K562 (cell line): ENCODE results near the gene PPP1R3E. TPM values are rescaled to one million over a fixed set of nuclear protein-coding genes. Genes with fewer than 3 reads are reported as not detected.

Experiments used
- ARID1B ChIP-seq: fragments of 450-650 bp; IDR thresholded peaks from 2 replicates; pipeline ENCODE4 v1.6.1; 2016; ENCODE audit warnings: antibody characterized with exemption, mild to moderate bottlenecking, inconsistent platforms
- CEBPB ChIP-seq: fragments of 450-650 bp; IDR thresholded peaks from 2 replicates; pipeline ENCODE4 v1.6.1; 2016; ENCODE audit warnings: missing genetic modification characterization, missing compliant biosample characterization
- CREM ChIP-seq: IDR thresholded peaks from 2 replicates; pipeline ENCODE4 v1.6.1; 2014; ENCODE audit warnings: antibody characterized with exemption, low read depth
- ELF2 ChIP-seq: fragments of 250-450 bp; sonication (Bioruptor Pico); IDR thresholded peaks from 2 replicates; pipeline ENCODE4 v1.5.0; 2021; ENCODE audit warnings: mild to moderate bottlenecking
- ESRRA ChIP-seq: fragments of 450-650 bp; IDR thresholded peaks from 2 replicates; pipeline ENCODE4 v1.6.1; 2014; ENCODE audit warnings: low read depth, mild to moderate bottlenecking, moderate library complexity, borderline replicate concordance
- FOXM1 ChIP-seq, 2 experiments: fragments of 450-650 bp in 1 of 2; sonication (generic) in 1 of 2; formaldehyde crosslinking in 1 of 2; IDR thresholded peaks; 2 replicates each; pipeline versions ENCODE4 v1.6.1 to v1.9.0; 2017 to 2022; ENCODE audit warnings: low read depth in 2 of 2, mild to moderate bottlenecking in 2 of 2, missing genetic modification reagents in 1 of 2, moderate library complexity in 1 of 2
- NCOA1 ChIP-seq: fragments of 450-650 bp; IDR thresholded peaks from 2 replicates; pipeline ENCODE4 v1.6.1; 2016; ENCODE audit warnings: low read depth
- PCBP1 ChIP-seq: fragments of 200-400 bp; formaldehyde crosslinking; IDR thresholded peaks from 2 replicates; pipeline ENCODE4 v1.6.1; 2018; ENCODE audit warnings: mild to moderate bottlenecking, low read depth, low read length; ENCODE audit not compliant: poor library complexity, severe bottlenecking
- TCF15 ChIP-seq: fragments of 250-450 bp; sonication (Bioruptor Pico); IDR thresholded peaks from 2 replicates; pipeline ENCODE4 v1.8.0; 2022; ENCODE audit warnings: moderate library complexity, mild to moderate bottlenecking, inconsistent platforms
- ZNF174 ChIP-seq: fragments of 250-450 bp; sonication (Bioruptor Pico); IDR thresholded peaks from 2 replicates; pipeline ENCODE4 v1.4.0; 2020; ENCODE audit warnings: mild to moderate bottlenecking
- ZNF24 ChIP-seq: fragments of 450-650 bp; IDR thresholded peaks from 2 replicates; pipeline ENCODE4 v1.6.1; 2016
- ZNF551 ChIP-seq: fragments of 250-450 bp; sonication (Bioruptor Pico); IDR thresholded peaks from 2 replicates; pipeline ENCODE4 v1.5.0; 2021; ENCODE audit warnings: mild to moderate bottlenecking, moderate library complexity
- ZNF655 ChIP-seq: fragments of 250-450 bp; sonication (Bioruptor Pico); IDR thresholded peaks from 2 replicates; pipeline ENCODE4 v1.5.0; 2021
- ZNF764 ChIP-seq: fragments of 250-450 bp; sonication (Bioruptor Pico); IDR thresholded peaks from 2 replicates; pipeline ENCODE4 v1.4.0; 2020; ENCODE audit warnings: low read depth, mild to moderate bottlenecking, moderate library complexity
- polyA plus RNA-seq, 8 experiments: library from polyadenylated mRNA; depleted of rRNA in 4 of 8; stranded (reverse) in 5 of 8; unstranded in 3 of 8; fragments of >200 nt; fragmentation: Nextera tagmentation in 2 of 8; fragmentation: Illumina TruSeq in 1 of 8; extraction: Ambion mirVana in 2 of 8; extraction: Trizol in 1 of 8; gene quantifications; 2 replicates each; pipeline versions ENCODE4 v1.2.1 to v1.2.3, GENCODE V29; 2011 to 2014; ENCODE audit warnings: inconsistent platforms in 1 of 8, missing spikeins in 1 of 8
- total RNA-seq, 7 experiments: library from RNA; depleted of rRNA in 6 of 7; stranded (reverse); fragments of >200 nt in 6 of 7; fragmentation: Illumina TruSeq in 2 of 7; extraction: Trizol in 2 of 7; gene quantifications; 2 replicates each; pipeline versions ENCODE4 v1.2.1 to v1.2.3, GENCODE V29; 2011 to 2021; ENCODE audit warnings: low replicate concordance in 1 of 7
- TF ChIP-seq, protein P1 (sequence below), 2 experiments: IDR thresholded peaks in 1 of 2; conservative IDR thresholded peaks in 1 of 2; 2 replicates each; pipeline ENCODE4 v1.6.1; 2016; ENCODE audit warnings: low read depth in 2 of 2, mild to moderate bottlenecking in 1 of 2, missing compliant biosample characterization in 1 of 2, missing genetic modification characterization in 1 of 2, moderate library complexity in 1 of 2
- TF ChIP-seq, protein P2 (sequence below): fragments of 450-650 bp; IDR thresholded peaks from 2 replicates; pipeline ENCODE4 v1.6.1; 2016; ENCODE audit warnings: missing biosample characterization, missing genetic modification characterization
- TF ChIP-seq, protein P3 (sequence below): fragments of 450-650 bp; conservative IDR thresholded peaks from 2 replicates; pipeline ENCODE4 v1.6.1; 2016; ENCODE audit warnings: missing genetic modification characterization, low read depth, mild to moderate bottlenecking, control low read depth, missing compliant biosample characterization
- TF ChIP-seq, protein P4 (sequence below): fragments of 250-450 bp; sonication (Bioruptor Pico); IDR thresholded peaks from 2 replicates; pipeline ENCODE4 v1.4.0; 2020; ENCODE audit warnings: mild to moderate bottlenecking

The PPP1R3E gene
- total and polyA plus RNA-seq, 9 of the 15 experiments (the other 6 are each of a cell fraction or from before 2014, with no cell fraction given) = 3.2 to 18.4 (median 7.6) TPM

DNA sequence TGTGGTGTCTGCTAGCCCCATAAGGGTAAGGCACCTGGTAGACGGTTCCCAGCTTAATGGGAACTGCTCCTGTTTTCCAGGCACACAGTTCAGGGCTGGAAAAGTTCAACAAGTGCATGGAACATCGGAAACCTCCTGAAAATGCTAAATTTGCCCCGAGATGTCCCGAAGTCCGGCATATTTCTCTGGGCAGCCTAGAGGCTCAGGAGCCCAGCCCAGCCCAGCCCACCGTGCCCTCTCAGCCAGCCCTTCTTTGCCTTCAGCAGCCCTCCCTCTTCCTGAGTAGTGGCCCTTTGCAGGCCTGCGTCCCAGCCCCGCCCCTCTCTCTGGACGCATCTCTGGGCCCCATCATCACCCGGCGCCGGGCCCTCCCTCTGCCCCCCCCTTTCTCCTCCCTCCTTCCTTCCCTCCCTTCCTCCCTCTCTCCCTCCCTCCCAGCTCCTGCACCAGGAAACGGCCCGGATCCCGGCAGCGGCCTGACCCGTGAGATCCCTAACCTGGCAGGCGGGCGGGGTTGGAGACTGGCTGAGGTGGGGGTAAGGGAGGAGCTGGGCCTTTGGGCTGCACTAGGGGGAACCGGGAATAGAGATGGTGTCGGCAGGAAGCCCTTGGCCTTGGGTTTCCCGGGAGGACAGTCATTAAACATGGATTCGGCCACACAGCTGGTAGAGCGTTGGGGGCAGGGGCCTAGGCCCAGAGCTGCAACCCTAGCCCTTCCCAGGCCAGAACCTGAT is 3.9 kb upstream of the PPP1R3E start, which contains the start of gene BCL2L2 (continued):
- TF ChIP-seq, protein P1, sequence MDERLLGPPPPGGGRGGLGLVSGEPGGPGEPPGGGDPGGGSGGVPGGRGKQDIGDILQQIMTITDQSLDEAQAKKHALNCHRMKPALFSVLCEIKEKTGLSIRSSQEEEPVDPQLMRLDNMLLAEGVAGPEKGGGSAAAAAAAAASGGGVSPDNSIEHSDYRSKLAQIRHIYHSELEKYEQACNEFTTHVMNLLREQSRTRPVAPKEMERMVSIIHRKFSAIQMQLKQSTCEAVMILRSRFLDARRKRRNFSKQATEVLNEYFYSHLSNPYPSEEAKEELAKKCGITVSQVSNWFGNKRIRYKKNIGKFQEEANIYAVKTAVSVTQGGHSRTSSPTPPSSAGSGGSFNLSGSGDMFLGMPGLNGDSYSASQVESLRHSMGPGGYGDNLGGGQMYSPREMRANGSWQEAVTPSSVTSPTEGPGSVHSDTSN (CRISPR knock-in tag; IDR thresholded peaks at IDR 0.05; ENCODE audit: low read depth) = no peak
- TF ChIP-seq, protein P1 (tag; conservative IDR thresholded peaks at IDR 0.05; ENCODE audit: low read depth) = no peak
- TF ChIP-seq ZNF655 (CRISPR knock-in tag) (no peak), ARID1B (peak; percentile 43), ZNF764 (no peak), ZNF551 (no peak), NCOA1 (no peak), ELF2 (CRISPR knock-in tag) (peak; percentile 84), CEBPB (no peak), PCBP1 (peak; percentile 97), ZNF174 (CRISPR knock-in tag) (no peak), ZNF24 (no peak), TCF15 (CRISPR knock-in tag) (no peak), FOXM1 (IDR thresholded peaks at IDR 0.05; ENCODE audit: low read depth) (no peak), FOXM1 (CRISPR knock-in tag; IDR thresholded peaks at IDR 0.05; ENCODE audit: low read depth) (no peak), CREM (peak; percentile 100), ESRRA (no peak; the same call in 1 of the 2 replicates)
- TF ChIP-seq, protein P2, sequence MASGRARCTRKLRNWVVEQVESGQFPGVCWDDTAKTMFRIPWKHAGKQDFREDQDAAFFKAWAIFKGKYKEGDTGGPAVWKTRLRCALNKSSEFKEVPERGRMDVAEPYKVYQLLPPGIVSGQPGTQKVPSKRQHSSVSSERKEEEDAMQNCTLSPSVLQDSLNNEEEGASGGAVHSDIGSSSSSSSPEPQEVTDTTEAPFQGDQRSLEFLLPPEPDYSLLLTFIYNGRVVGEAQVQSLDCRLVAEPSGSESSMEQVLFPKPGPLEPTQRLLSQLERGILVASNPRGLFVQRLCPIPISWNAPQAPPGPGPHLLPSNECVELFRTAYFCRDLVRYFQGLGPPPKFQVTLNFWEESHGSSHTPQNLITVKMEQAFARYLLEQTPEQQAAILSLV (tag) = no peak
- TF ChIP-seq, protein P3, sequence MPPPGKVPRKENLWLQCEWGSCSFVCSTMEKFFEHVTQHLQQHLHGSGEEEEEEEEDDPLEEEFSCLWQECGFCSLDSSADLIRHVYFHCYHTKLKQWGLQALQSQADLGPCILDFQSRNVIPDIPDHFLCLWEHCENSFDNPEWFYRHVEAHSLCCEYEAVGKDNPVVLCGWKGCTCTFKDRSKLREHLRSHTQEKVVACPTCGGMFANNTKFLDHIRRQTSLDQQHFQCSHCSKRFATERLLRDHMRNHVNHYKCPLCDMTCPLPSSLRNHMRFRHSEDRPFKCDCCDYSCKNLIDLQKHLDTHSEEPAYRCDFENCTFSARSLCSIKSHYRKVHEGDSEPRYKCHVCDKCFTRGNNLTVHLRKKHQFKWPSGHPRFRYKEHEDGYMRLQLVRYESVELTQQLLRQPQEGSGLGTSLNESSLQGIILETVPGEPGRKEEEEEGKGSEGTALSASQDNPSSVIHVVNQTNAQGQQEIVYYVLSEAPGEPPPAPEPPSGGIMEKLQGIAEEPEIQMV (tag) = no peak
- TF ChIP-seq, protein P4, sequence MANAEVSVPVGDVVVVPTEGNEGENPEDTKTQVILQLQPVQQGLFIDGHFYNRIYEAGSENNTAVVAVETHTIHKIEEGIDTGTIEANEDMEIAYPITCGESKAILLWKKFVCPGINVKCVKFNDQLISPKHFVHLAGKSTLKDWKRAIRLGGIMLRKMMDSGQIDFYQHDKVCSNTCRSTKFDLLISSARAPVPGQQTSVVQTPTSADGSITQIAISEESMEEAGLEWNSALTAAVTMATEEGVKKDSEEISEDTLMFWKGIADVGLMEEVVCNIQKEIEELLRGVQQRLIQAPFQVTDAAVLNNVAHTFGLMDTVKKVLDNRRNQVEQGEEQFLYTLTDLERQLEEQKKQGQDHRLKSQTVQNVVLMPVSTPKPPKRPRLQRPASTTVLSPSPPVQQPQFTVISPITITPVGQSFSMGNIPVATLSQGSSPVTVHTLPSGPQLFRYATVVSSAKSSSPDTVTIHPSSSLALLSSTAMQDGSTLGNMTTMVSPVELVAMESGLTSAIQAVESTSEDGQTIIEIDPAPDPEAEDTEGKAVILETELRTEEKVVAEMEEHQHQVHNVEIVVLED (CRISPR knock-in tag) = peak; percentile 59
